ENCODE measurements around the gene PCDHA5. TPM values are rescaled to one million over a fixed set of nuclear protein-coding genes. Genes with fewer than 3 reads are reported as not detected.
"Not testable (repeated sequence)": the region's sequence is repeated elsewhere in the genome, so short reads cannot be mapped to it uniquely, and the experiment has no call there.

Gene PCDHA5
- total RNA-seq = 1 to 10 TPM in 1 of 4 donors, under 1 TPM in 3; 0.39 to 2.7 (median 0.54) TPM

- TF ChIP-seq POLR2A (IDR thresholded peaks at IDR 0.05) (no peak), CTCF (IDR thresholded peaks at IDR 0.05) (peak in 2 of 5 experiments; percentile 15 to 26)
- H3K9me3 ChIP-seq = peaks cover 0 to 42% (median 4%) of the 10 kb centered on the region in 4 donors
- DNase-seq (ENCODE audit: low spot score in 2 of 2) = peak in 1 of 2 donors; percentile 19
- no peak within 1 kb of the TSS for H3K27ac ChIP-seq
- no peaks in the 10 kb centered on the region for H3K4me1 ChIP-seq
- no peaks in the 10 kb centered on the region for H3K36me3 ChIP-seq
- H3K4me3 ChIP-seq = peak within 1 kb of the TSS in 1 of 4 donors; percentile 33
- H3K27me3 ChIP-seq = no peaks in the 10 kb centered on the region
- 28 to 34% methylated on average over 39 of the region's 39 CpGs for WGBS, 2 donors
Observed at GRCh38 chr5:140821375-140822280, at the start of gene PCDHA5. Gene PCDHA5, plus strand, starts transcription at chr5:140821613.

GRCh38 chr5:140780512-140780911 is 40.9 kb upstream of the PCDHA5 start:
- H3K9me3 ChIP-seq = peaks cover 0 to 89% (median 20%) of the 10 kb centered on the region in 4 donors
- WGBS, 2 donors = 86 to 97% methylated on average over 1 of the region's 1 CpG
- no peaks in the 10 kb centered on the region for H3K36me3 ChIP-seq
- no peaks in the 10 kb centered on the region for H3K27me3 ChIP-seq
- H3K27ac ChIP-seq = no peak overlapping the region
- H3K4me1 ChIP-seq = no peaks in the 10 kb centered on the region
- no peak overlapping the region for H3K4me3 ChIP-seq
- TF ChIP-seq CTCF (IDR thresholded peaks at IDR 0.05) (no peak), EP300 (IDR thresholded peaks at IDR 0.05) (no peak), POLR2A (IDR thresholded peaks at IDR 0.05) (no peak)
- no peak for DNase-seq (ENCODE audit: low spot score in 2 of 2)

- Histone ChIP-seq H3K9me3 (peaks cover 0 to 84% (median 15%) of the 10 kb centered on the region in 4 donors), H3K27me3 (no peaks in the 10 kb centered on the region), H3K27ac (no peak within 1 kb of the TSS), H3K4me1 (no peaks in the 10 kb centered on the region), H3K36me3 (no peaks in the 10 kb centered on the region), H3K4me3 (no peak within 1 kb of the TSS)
- TF ChIP-seq CTCF (IDR thresholded peaks at IDR 0.05) = no peak
- TF ChIP-seq EP300 (IDR thresholded peaks at IDR 0.05) = no peak
- no peak for TF ChIP-seq POLR2A (IDR thresholded peaks at IDR 0.05)
- no peak for DNase-seq (ENCODE audit: low spot score in 2 of 2)
- 21 to 31% methylated on average over 25 to 29 of the region's 29 CpGs for whole genome bisulfite sequencing, 2 donors
Observed at GRCh38 chr5:140785905-140786686, 35.3 kb upstream of the PCDHA5 start, which contains the start of gene PCDHA1. Gene PCDHA1, plus strand, starts transcription at chr5:140786140.

- H3K9me3 ChIP-seq = peaks cover 0 to 84% (median 15%) of the 10 kb centered on the region in 4 donors
- H3K27ac ChIP-seq; DNase-seq (ENCODE audit: low spot score in 2 of 2); H3K36me3 ChIP-seq; H3K4me3 ChIP-seq; H3K4me1 ChIP-seq; H3K27me3 ChIP-seq: not testable (repeated sequence)
- 33 to 46% methylated on average over 19 to 22 of the region's 44 CpGs for WGBS, 2 donors
Observed at GRCh38 chr5:140787422-140787821, 34.0 kb upstream of the PCDHA5 start.

- H3K27me3 ChIP-seq; DNase-seq (ENCODE audit: low spot score in 2 of 2); H3K36me3 ChIP-seq; H3K4me1 ChIP-seq; H3K4me3 ChIP-seq; H3K27ac ChIP-seq: not testable (repeated sequence)
- 28 to 58% methylated on average over 23 to 48 of the region's 70 CpGs for WGBS, 2 donors
- peaks cover 0 to 78% (median 13%) of the 10 kb centered on the region in 4 donors for H3K9me3 ChIP-seq
Observed at GRCh38 chr5:140787849-140788504, 33.4 kb upstream of the PCDHA5 start.

All from tibial nerve (tissue), 4 donors.